Measurements from ENCODE around the gene ZNF346. TPM values are rescaled to one million over a fixed set of nuclear protein-coding genes. Genes with fewer than 3 reads are reported as not detected.

The ZNF346 gene
- total RNA-seq, 1 experiment from 2014 or later, result 27.3 TPM

GRCh38 chr5:177020033-177020432 lies 2.5 kb upstream of the ZNF346 start:
- Histone ChIP-seq H3K27ac (ENCODE audit: low read depth, low read length, poor library complexity, severe bottlenecking) (no peak overlapping the region), H3K4me1 (ENCODE audit: insufficient read depth, low read length, poor library complexity, severe bottlenecking) (peaks cover 13% of the 10 kb centered on the region), H3K27me3 (replicated peaks; ENCODE audit: insufficient read depth, low read depth, low read length, poor library complexity) (no peaks in the 10 kb centered on the region), H3K9me3 (ENCODE audit: low read depth, low read length, poor library complexity, severe bottlenecking) (no peaks in the 10 kb centered on the region), H3K36me3 (ENCODE audit: insufficient read depth, low read length, poor library complexity, severe bottlenecking) (no peaks in the 10 kb centered on the region), H3K4me3 (ENCODE audit: low read depth, low read length, poor library complexity, severe bottlenecking) (no peak overlapping the region)
- DNase-seq (ENCODE audit: low spot score), result no peak
- intact Hi-C loops (cut with micrococcal nuclease; ENCODE audit: unreplicated experiment), result no loop called here
- CTCF ChIA-PET, result no interaction called here
- TF ChIP-seq, protein P1, sequence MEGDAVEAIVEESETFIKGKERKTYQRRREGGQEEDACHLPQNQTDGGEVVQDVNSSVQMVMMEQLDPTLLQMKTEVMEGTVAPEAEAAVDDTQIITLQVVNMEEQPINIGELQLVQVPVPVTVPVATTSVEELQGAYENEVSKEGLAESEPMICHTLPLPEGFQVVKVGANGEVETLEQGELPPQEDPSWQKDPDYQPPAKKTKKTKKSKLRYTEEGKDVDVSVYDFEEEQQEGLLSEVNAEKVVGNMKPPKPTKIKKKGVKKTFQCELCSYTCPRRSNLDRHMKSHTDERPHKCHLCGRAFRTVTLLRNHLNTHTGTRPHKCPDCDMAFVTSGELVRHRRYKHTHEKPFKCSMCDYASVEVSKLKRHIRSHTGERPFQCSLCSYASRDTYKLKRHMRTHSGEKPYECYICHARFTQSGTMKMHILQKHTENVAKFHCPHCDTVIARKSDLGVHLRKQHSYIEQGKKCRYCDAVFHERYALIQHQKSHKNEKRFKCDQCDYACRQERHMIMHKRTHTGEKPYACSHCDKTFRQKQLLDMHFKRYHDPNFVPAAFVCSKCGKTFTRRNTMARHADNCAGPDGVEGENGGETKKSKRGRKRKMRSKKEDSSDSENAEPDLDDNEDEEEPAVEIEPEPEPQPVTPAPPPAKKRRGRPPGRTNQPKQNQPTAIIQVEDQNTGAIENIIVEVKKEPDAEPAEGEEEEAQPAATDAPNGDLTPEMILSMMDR (conservative IDR thresholded peaks at IDR 0.05; ENCODE audit: low read depth, low read length), result no peak
- TF ChIP-seq EZH2 (IDR thresholded peaks at IDR 0.05; ENCODE audit: borderline replicate concordance, low read depth, low read length, poor library complexity, severe bottlenecking), result no peak
- no TSS peak for BruUV-seq (replicated peaks)
- POLR2A ChIA-PET (ENCODE audit: low non-redundant PET), result no interaction called here

- no TSS peak for BruUV-seq (replicated peaks)
- POLR2A ChIA-PET (ENCODE audit: low non-redundant PET), result no interaction called here
- Histone ChIP-seq H3K27ac (ENCODE audit: low read depth, low read length, poor library complexity, severe bottlenecking) (peak overlapping the region; percentile 84), H3K4me3 (ENCODE audit: low read depth, low read length, poor library complexity, severe bottlenecking) (peak overlapping the region; percentile 90), H3K27me3 (replicated peaks; ENCODE audit: insufficient read depth, low read depth, low read length, poor library complexity) (no peaks in the 10 kb centered on the region), H3K4me1 (ENCODE audit: insufficient read depth, low read length, poor library complexity, severe bottlenecking) (peaks cover 20% of the 10 kb centered on the region), H3K9me3 (ENCODE audit: low read depth, low read length, poor library complexity, severe bottlenecking) (no peaks in the 10 kb centered on the region), H3K36me3 (ENCODE audit: insufficient read depth, low read length, poor library complexity, severe bottlenecking) (no peaks in the 10 kb centered on the region)
- TF ChIP-seq EZH2 (IDR thresholded peaks at IDR 0.05; ENCODE audit: borderline replicate concordance, low read depth, low read length, poor library complexity, severe bottlenecking), result no peak
- TF ChIP-seq, protein P1 (conservative IDR thresholded peaks at IDR 0.05; ENCODE audit: low read depth, low read length), result no peak
- CTCF ChIA-PET, result interaction anchor here (0.5 kb wide), 1 partner anchor 32 kb away, joined by 5 read pairs; no protein-coding TSS in a partner anchor
- intact Hi-C loops (cut with micrococcal nuclease; ENCODE audit: unreplicated experiment), result no loop called here
- DNase-seq (ENCODE audit: low spot score), result peak; percentile 24
Observed at GRCh38 chr5:177023303-177023664, 788 bp downstream of the ZNF346 start.

- no TSS peak for BruUV-seq (replicated peaks)
- no peak overlapping the region for H3K4me3 ChIP-seq (ENCODE audit: low read depth, low read length, poor library complexity, severe bottlenecking)
- POLR2A ChIA-PET (ENCODE audit: low non-redundant PET), result no interaction called here
- intact Hi-C loops (cut with micrococcal nuclease; ENCODE audit: unreplicated experiment), result no loop called here
- CTCF ChIA-PET, result no interaction called here
- H3K9me3 ChIP-seq (ENCODE audit: low read depth, low read length, poor library complexity, severe bottlenecking), result no peaks in the 10 kb centered on the region
- no peaks in the 10 kb centered on the region for H3K27me3 ChIP-seq (replicated peaks; ENCODE audit: insufficient read depth, low read depth, low read length, poor library complexity)
- no peak overlapping the region for H3K27ac ChIP-seq (ENCODE audit: low read depth, low read length, poor library complexity, severe bottlenecking)
- peaks cover 20% of the 10 kb centered on the region for H3K4me1 ChIP-seq (ENCODE audit: insufficient read depth, low read length, poor library complexity, severe bottlenecking)
- no peak for DNase-seq (ENCODE audit: low spot score)
- peaks cover 6% of the 10 kb centered on the region for H3K36me3 ChIP-seq (ENCODE audit: insufficient read depth, low read length, poor library complexity, severe bottlenecking)
- TF ChIP-seq, protein P1 (conservative IDR thresholded peaks at IDR 0.05; ENCODE audit: low read depth, low read length), result no peak
- TF ChIP-seq EZH2 (IDR thresholded peaks at IDR 0.05; ENCODE audit: borderline replicate concordance, low read depth, low read length, poor library complexity, severe bottlenecking), result no peak
Observed at GRCh38 chr5:177024559-177024958, 2.1 kb downstream of the ZNF346 start.

All from A673 (cell line).